OCI-LY1 (cell line): ENCODE data around the gene LST1.

ENCODE experiments used
- H2AFZ ChIP-seq: fragments of 200-600 bp; sonication (generic), shearing (Covaris generic); 2 replicates; pipeline ENCODE4 v1.6.0; 2014; ENCODE audit warnings: antibody characterized with exemption, mild to moderate bottlenecking, low read length
- H3F3A ChIP-seq: fragments of 200-600 bp; sonication (generic), shearing (Covaris generic); 2 replicates; pipeline ENCODE4 v1.6.0; 2014; ENCODE audit warnings: mild to moderate bottlenecking, antibody characterized with exemption, low read length, moderate library complexity; ENCODE audit not compliant: insufficient read depth
- H3K27ac ChIP-seq: fragments of 200-600 bp; sonication (generic); 2 replicates; pipeline ENCODE4 v1.5.1; 2014; ENCODE audit warnings: low read length, mixed run types, mild to moderate bottlenecking, low read depth; ENCODE audit not compliant: poor library complexity, severe bottlenecking
- H3K27me3 ChIP-seq: fragments of 200-600 bp; sonication (generic); 2 replicates; pipeline ENCODE4 v1.6.0; 2014; ENCODE audit warnings: antibody characterized with exemption, mild to moderate bottlenecking, low read length, moderate library complexity; ENCODE audit not compliant: insufficient read depth
- H3K36me3 ChIP-seq: fragments of 200-600 bp; sonication (generic); 2 replicates; pipeline ENCODE4 v1.6.1; 2014; ENCODE audit warnings: mild to moderate bottlenecking, antibody characterized with exemption, low read length, moderate library complexity, mixed read lengths; ENCODE audit not compliant: insufficient read depth
- H3K4me1 ChIP-seq: fragments of 200-600 bp; sonication (generic); 2 replicates; pipeline ENCODE4 v1.5.1; 2014; ENCODE audit warnings: mild to moderate bottlenecking, low read length, moderate library complexity; ENCODE audit not compliant: insufficient read depth, severe bottlenecking
- H3K4me2 ChIP-seq: fragments of 200-600 bp; sonication (generic), shearing (Covaris generic); 2 replicates; pipeline ENCODE4 v1.6.1; 2014; ENCODE audit warnings: low read length
- H3K4me3 ChIP-seq: fragments of 200-600 bp; sonication (generic); 2 replicates; pipeline ENCODE4 v1.5.1; 2014; ENCODE audit warnings: low read length, low read depth, mild to moderate bottlenecking, mixed read lengths; ENCODE audit not compliant: poor library complexity, severe bottlenecking
- H3K79me2 ChIP-seq: fragments of 200-600 bp; shearing (Covaris generic); 2 replicates; pipeline ENCODE4 v1.6.1; 2016; ENCODE audit warnings: mixed run types, low read length, mixed read lengths; ENCODE audit not compliant: insufficient read depth
- H3K9ac ChIP-seq: fragments of 200-600 bp; sonication (generic), shearing (Covaris generic); 2 replicates; pipeline ENCODE4 v1.6.1; 2014; ENCODE audit warnings: mild to moderate bottlenecking, low read length, mixed read lengths
- H3K9me2 ChIP-seq: fragments of 200-600 bp; sonication (generic), shearing (Covaris generic); 2 replicates; pipeline ENCODE4 v1.6.1; 2014; ENCODE audit warnings: low read depth, mild to moderate bottlenecking, low read length, mixed read lengths
- H3K9me3 ChIP-seq: fragments of 200-600 bp; shearing (Covaris generic); 2 replicates; pipeline ENCODE4 v1.6.1; 2014; ENCODE audit warnings: low read length, mixed read lengths
- H4K20me1 ChIP-seq: fragments of 200-600 bp; sonication (generic), shearing (Covaris generic); 2 replicates; pipeline ENCODE4 v1.6.0; 2016; ENCODE audit warnings: mild to moderate bottlenecking, low read length; ENCODE audit not compliant: insufficient read depth
- EZH2 ChIP-seq: fragments of 200-600 bp; sonication (generic), shearing (Covaris generic); IDR thresholded peaks from 2 replicates; pipeline ENCODE4 v1.8.0; 2017; ENCODE audit warnings: borderline replicate concordance, mixed run types, mild to moderate bottlenecking, antibody characterized with exemption, low read length, moderate library complexity, mixed read lengths
- TF ChIP-seq, protein P1 (sequence below): fragments of 200-600 bp; sonication (generic), shearing (Covaris generic); IDR thresholded peaks from 2 replicates; pipeline ENCODE4 v1.5.1; 2017; ENCODE audit warnings: mild to moderate bottlenecking, antibody characterized with exemption, low read length, moderate library complexity, mixed read lengths

The LST1 gene

DNA sequence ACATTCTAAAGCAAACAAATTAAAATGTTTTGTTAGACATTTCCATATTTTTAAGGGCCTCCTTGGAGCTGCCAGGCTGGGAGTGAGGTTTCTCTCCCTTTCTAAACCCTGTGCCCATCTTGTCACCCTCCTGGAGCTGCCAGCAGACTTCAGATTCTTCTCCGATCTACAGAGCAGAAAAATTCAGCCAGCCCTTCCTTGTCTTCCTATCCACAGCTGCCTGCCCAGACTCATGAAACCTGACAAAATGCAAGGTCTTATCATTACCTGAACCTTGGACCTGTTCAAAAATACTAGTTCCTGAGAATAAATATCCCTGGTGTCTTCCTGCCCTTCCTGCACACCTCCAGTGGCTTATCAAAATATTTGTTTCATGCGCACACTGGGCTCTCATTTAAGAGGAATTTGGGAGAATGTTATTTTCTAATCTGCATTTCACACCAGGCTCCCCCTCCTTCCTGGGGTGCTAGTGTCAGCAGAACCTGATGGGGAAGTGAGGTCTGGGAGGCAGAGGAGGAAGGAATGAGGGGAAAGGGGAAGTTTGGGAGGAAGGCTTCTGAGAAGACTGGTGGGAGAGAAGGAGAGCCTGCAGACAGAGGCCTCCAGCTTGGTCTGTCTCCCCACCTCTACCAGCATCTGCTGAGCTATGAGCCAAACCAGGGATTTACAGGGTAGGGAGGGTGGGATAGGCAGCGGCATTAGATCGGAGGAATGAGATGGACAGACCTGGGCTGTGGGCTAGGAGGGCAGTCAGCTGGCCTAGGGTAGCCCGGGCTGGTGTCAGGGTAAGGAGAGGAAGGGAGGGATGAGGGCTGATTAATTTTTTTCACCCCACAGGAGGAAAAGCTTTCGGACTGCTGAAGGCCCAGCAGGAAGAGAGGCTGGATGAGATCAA lies 28.9 kb downstream of the LST1 start, which contains the start of gene AIF1:
Gene AIF1 (plus strand): TSS at position 551 of the 895 bp plus-strand sequence. CDS start 96 bp downstream, at position 647.
- no peaks in the 10 kb centered on the region for H3K9me3 ChIP-seq
- peak within 1 kb of the TSS; percentile 59 for H3K4me2 ChIP-seq
- H3F3A ChIP-seq = no peaks in the 10 kb centered on the region
- H3K79me2 ChIP-seq = no peaks in the 10 kb centered on the region
- H3K36me3 ChIP-seq = no peaks in the 10 kb centered on the region
- no peaks in the 10 kb centered on the region for H3K9me2 ChIP-seq
- peaks cover 28% of the 10 kb centered on the region for H3K4me1 ChIP-seq
- H3K4me3 ChIP-seq = peak within 1 kb of the TSS; percentile 22
- no peak within 1 kb of the TSS for H2AFZ ChIP-seq
- no peaks in the 10 kb centered on the region for H3K27me3 ChIP-seq
- no peak for TF ChIP-seq EZH2
- TF ChIP-seq, protein P1, sequence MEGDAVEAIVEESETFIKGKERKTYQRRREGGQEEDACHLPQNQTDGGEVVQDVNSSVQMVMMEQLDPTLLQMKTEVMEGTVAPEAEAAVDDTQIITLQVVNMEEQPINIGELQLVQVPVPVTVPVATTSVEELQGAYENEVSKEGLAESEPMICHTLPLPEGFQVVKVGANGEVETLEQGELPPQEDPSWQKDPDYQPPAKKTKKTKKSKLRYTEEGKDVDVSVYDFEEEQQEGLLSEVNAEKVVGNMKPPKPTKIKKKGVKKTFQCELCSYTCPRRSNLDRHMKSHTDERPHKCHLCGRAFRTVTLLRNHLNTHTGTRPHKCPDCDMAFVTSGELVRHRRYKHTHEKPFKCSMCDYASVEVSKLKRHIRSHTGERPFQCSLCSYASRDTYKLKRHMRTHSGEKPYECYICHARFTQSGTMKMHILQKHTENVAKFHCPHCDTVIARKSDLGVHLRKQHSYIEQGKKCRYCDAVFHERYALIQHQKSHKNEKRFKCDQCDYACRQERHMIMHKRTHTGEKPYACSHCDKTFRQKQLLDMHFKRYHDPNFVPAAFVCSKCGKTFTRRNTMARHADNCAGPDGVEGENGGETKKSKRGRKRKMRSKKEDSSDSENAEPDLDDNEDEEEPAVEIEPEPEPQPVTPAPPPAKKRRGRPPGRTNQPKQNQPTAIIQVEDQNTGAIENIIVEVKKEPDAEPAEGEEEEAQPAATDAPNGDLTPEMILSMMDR = no peak
- no peaks in the 10 kb centered on the region for H4K20me1 ChIP-seq
- H3K27ac ChIP-seq = peak within 1 kb of the TSS; percentile 60
- peak within 1 kb of the TSS; percentile 43; the same call in 1 of the 2 replicates for H3K9ac ChIP-seq

- Histone ChIP-seq H3K79me2 (no peaks in the 10 kb centered on the region), H2AFZ (no peak overlapping the region), H3F3A (no peaks in the 10 kb centered on the region), H3K4me3 (peak overlapping the region; percentile 22), H3K4me2 (peak overlapping the region; percentile 59; the same call in 1 of the 2 replicates), H3K9ac (peak overlapping the region; percentile 43; the same call in 1 of the 2 replicates), H3K9me2 (no peaks in the 10 kb centered on the region), H3K27ac (peak overlapping the region; percentile 43), H3K4me1 (peaks cover 30% of the 10 kb centered on the region), H4K20me1 (no peaks in the 10 kb centered on the region), H3K36me3 (no peaks in the 10 kb centered on the region), H3K9me3 (no peaks in the 10 kb centered on the region), H3K27me3 (no peaks in the 10 kb centered on the region)
- no peak for TF ChIP-seq EZH2
- TF ChIP-seq, protein P1 = no peak
These were observed 29.7 kb downstream of the LST1 start for GRCh38 chr6:31615748-31616147.

GRCh38 chr6:31617010-31617409 lies 30.9 kb downstream of the LST1 start:
- Histone ChIP-seq H3K4me3 (no peak overlapping the region), H4K20me1 (no peaks in the 10 kb centered on the region), H3F3A (no peaks in the 10 kb centered on the region), H3K9me2 (no peaks in the 10 kb centered on the region), H3K27me3 (no peaks in the 10 kb centered on the region), H3K36me3 (peaks cover 11% of the 10 kb centered on the region; the same call in 1 of the 2 replicates), H3K79me2 (peaks cover 12% of the 10 kb centered on the region), H3K27ac (no peak overlapping the region), H3K4me2 (no peak overlapping the region), H3K9ac (no peak overlapping the region), H2AFZ (no peak overlapping the region), H3K9me3 (no peaks in the 10 kb centered on the region), H3K4me1 (peaks cover 38% of the 10 kb centered on the region)
- TF ChIP-seq, protein P1 = no peak
- no peak for TF ChIP-seq EZH2
